Breast epithelium (tissue), 3 donors: ENCODE results near the gene TRMT61A.

Experiments used
- POLR2A ChIP-seq: fragments of 450-650 bp; IDR thresholded peaks from one replicate; pipeline ENCODE4 v1.6.1; 2016; ENCODE audit warnings: antibody characterized with exemption, mild to moderate bottlenecking, moderate library complexity
- TF ChIP-seq, protein P1 (sequence below), 3 donors: fragments of 450-650 bp; IDR thresholded peaks; one replicate each; pipeline ENCODE4 v1.5.1; 2016 to 2017; ENCODE audit warnings: antibody characterized with exemption in 3 of 3, mild to moderate bottlenecking in 3 of 3, moderate library complexity in 3 of 3

DNA sequence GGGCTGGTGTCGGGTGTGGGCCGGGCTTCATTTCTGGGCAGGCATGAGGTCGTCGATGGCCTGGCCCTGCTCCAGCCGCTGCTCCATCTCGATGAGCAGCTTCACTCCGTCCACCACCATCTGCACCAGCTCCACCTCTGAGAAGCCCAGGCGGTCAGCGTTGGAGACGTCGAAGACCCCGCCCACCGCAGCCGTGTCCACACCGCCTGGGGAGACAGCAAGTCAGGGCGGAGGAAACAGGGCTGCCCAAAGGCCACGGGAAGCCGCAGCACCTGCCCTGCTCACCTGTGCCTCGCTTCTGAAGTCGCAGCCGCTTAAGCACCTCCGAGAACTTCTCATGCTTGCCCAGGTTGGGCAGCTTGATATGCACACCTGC, 9.2 kb upstream of the TRMT61A start:
- TF ChIP-seq, protein P1, sequence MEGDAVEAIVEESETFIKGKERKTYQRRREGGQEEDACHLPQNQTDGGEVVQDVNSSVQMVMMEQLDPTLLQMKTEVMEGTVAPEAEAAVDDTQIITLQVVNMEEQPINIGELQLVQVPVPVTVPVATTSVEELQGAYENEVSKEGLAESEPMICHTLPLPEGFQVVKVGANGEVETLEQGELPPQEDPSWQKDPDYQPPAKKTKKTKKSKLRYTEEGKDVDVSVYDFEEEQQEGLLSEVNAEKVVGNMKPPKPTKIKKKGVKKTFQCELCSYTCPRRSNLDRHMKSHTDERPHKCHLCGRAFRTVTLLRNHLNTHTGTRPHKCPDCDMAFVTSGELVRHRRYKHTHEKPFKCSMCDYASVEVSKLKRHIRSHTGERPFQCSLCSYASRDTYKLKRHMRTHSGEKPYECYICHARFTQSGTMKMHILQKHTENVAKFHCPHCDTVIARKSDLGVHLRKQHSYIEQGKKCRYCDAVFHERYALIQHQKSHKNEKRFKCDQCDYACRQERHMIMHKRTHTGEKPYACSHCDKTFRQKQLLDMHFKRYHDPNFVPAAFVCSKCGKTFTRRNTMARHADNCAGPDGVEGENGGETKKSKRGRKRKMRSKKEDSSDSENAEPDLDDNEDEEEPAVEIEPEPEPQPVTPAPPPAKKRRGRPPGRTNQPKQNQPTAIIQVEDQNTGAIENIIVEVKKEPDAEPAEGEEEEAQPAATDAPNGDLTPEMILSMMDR (IDR thresholded peaks at IDR 0.05): no peak
- no peak for TF ChIP-seq POLR2A
